Measurements from ENCODE around the gene COLEC12.

- TF ChIP-seq CTCF (conservative IDR thresholded peaks at IDR 0.05; ENCODE audit: low read length) (no peak), EZH2phosphoT487 (IDR thresholded peaks at IDR 0.05; ENCODE audit: borderline replicate concordance) (no peak)
Measured at GRCh38 chr18:320155-320554, 180.3 kb downstream of the COLEC12 start.
